ENCODE results near the gene SHB. TPM values are rescaled to one million over a fixed set of nuclear protein-coding genes. Genes with fewer than 3 reads are reported as not detected.

Gene SHB
- total and polyA plus RNA-seq, 8 donors = 16.1 to 26.8 (median 21.9) TPM

GRCh38 chr9:38012767-38013450 lies 56.1 kb downstream of the SHB start:
- no peak for DNase-seq

GRCh38 chr9:38011991-38012390 lies 57.0 kb downstream of the SHB start:
- DNase-seq = no peak
- Histone ChIP-seq H3K9me3 (no peaks in the 10 kb centered on the region), H3K27me3 (no peaks in the 10 kb centered on the region), H3K36me3 (peaks cover 0 to 23% of the 10 kb centered on the region in 2 donors), H3K4me3 (no peak overlapping the region), H3K4me1 (peaks cover 24 to 48% of the 10 kb centered on the region in 2 donors), H3K27ac (no peak overlapping the region)
- no peak for ATAC-seq
- intact Hi-C loops (cut with DNase I) = loop anchor here in 1 of 2 donors (10.0 kb wide), 1 partner anchor 77 kb away; no protein-coding TSS in a partner anchor
- no peak for TF ChIP-seq CTCF (IDR thresholded peaks at IDR 0.05)

More at GRCh38 chr9:38012767-38013450, 56.1 kb downstream of the SHB start:
- H3K27me3 ChIP-seq = no peaks in the 10 kb centered on the region
- ATAC-seq = no peak
- intact Hi-C loops (cut with DNase I) = loop anchor here in 1 of 2 donors (10.0 kb wide), 1 partner anchor 78 kb away; no protein-coding TSS in a partner anchor
- H3K9me3 ChIP-seq = no peaks in the 10 kb centered on the region
- peaks cover 21 to 48% of the 10 kb centered on the region in 2 donors for H3K4me1 ChIP-seq
- no peak overlapping the region for H3K4me3 ChIP-seq
- TF ChIP-seq CTCF (IDR thresholded peaks at IDR 0.05) = no peak
- peaks cover 0 to 23% of the 10 kb centered on the region in 2 donors for H3K36me3 ChIP-seq
- H3K27ac ChIP-seq = no peak overlapping the region

GRCh38 chr9:38010918-38011704 lies 57.9 kb downstream of the SHB start:
- Histone ChIP-seq H3K4me3 (no peak overlapping the region), H3K36me3 (peaks cover 0 to 23% of the 10 kb centered on the region in 2 donors), H3K4me1 (peaks cover 15 to 48% of the 10 kb centered on the region in 2 donors), H3K27me3 (no peaks in the 10 kb centered on the region), H3K9me3 (no peaks in the 10 kb centered on the region), H3K27ac (no peak overlapping the region)
- DNase-seq (no peak), ATAC-seq (no peak)
- no peak for TF ChIP-seq CTCF (IDR thresholded peaks at IDR 0.05)
- intact Hi-C loops (cut with DNase I) = loop anchor here in 1 of 2 donors (10.0 kb wide), 1 partner anchor 76 kb away; no protein-coding TSS in a partner anchor

GRCh38 chr9:38009990-38010389 lies 59.0 kb downstream of the SHB start:
- Histone ChIP-seq H3K4me3 (no peak overlapping the region), H3K27me3 (no peaks in the 10 kb centered on the region), H3K27ac (no peak overlapping the region), H3K9me3 (no peaks in the 10 kb centered on the region), H3K36me3 (peaks cover 0 to 21% of the 10 kb centered on the region in 2 donors), H3K4me1 (peaks cover 14 to 54% of the 10 kb centered on the region in 2 donors)
- intact Hi-C loops (cut with DNase I) = loop anchor here in 1 of 2 donors (10.0 kb wide), 1 partner anchor 75 kb away; no protein-coding TSS in a partner anchor
- no peak for TF ChIP-seq CTCF (IDR thresholded peaks at IDR 0.05)
- DNase-seq = no peak
- no peak for ATAC-seq

- DNase-seq (no peak), ATAC-seq (no peak)
- peak overlapping the region; percentile 66 to 69 for H3K27ac ChIP-seq
- peaks cover 0 to 12% of the 10 kb centered on the region in 2 donors for H3K36me3 ChIP-seq
- no peaks in the 10 kb centered on the region for H3K9me3 ChIP-seq
- intact Hi-C loops (cut with DNase I) = no loop called here
- TF ChIP-seq CTCF (IDR thresholded peaks at IDR 0.05) = no peak
- no peaks in the 10 kb centered on the region for H3K27me3 ChIP-seq
- no peak overlapping the region for H3K4me3 ChIP-seq
- peaks cover 14 to 54% of the 10 kb centered on the region in 2 donors for H3K4me1 ChIP-seq
These were observed 60.0 kb downstream of the SHB start for GRCh38 chr9:38009035-38009501.

Data from left lung (tissue), 10 donors.